ENCODE results near the gene ADGRB3.

DNA sequence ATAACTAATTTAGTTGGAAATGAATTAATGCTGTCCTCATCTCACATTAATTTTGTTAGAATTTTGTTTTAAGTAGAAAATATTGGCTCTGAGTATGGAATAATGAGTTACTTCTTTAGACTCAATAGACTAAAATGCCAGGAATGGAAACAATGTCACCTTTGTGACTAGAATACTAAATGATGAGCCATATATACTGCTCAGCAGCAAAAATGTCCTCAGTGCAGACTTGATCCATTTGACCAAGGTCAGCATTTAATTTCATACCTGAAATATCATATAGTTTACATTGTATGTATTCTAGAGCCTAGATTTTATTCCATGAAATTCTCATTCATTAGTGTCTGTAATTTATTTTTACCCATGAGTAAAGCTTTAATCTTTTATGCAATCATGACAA, 217.7 kb downstream of the ADGRB3 start:
- TF ChIP-seq EGR1 (IDR thresholded peaks at IDR 0.05) (no peak), CEBPB (IDR thresholded peaks at IDR 0.05) (no peak), REST (IDR thresholded peaks at IDR 0.05; ENCODE audit: low read depth) (no peak), TCF12 (IDR thresholded peaks at IDR 0.05; ENCODE audit: low read depth) (no peak), RAD21 (IDR thresholded peaks at IDR 0.05; ENCODE audit: low read depth) (no peak)
- TF ChIP-seq, protein P1, sequence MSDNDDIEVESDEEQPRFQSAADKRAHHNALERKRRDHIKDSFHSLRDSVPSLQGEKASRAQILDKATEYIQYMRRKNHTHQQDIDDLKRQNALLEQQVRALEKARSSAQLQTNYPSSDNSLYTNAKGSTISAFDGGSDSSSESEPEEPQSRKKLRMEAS (IDR thresholded peaks at IDR 0.05) = no peak

All from Ishikawa (cell line).